GM23338 (cell line): ENCODE measurements around the gene STEAP3. TPM values are rescaled to one million over a fixed set of nuclear protein-coding genes. Genes with fewer than 3 reads are reported as not detected.

ENCODE experiments used
- CREB1 ChIP-seq: fragments of 250-450 bp; sonication (Bioruptor Pico); IDR thresholded peaks from 2 replicates; pipeline ENCODE4 v1.5.0; 2020; ENCODE audit warnings: low read depth, mild to moderate bottlenecking, moderate library complexity
- EZH2phosphoT487 ChIP-seq: fragments of 200-600 bp; sonication (generic); IDR thresholded peaks from one replicate; pipeline ENCODE4 v1.8.1; 2018; ENCODE audit warnings: antibody characterized with exemption; ENCODE audit not compliant: unreplicated experiment
- JUNB ChIP-seq: IDR thresholded peaks from one replicate; pipeline ENCODE4 v1.6.1; 2016; ENCODE audit warnings: antibody characterized with exemption; ENCODE audit not compliant: unreplicated experiment
- STAT1 ChIP-seq: IDR thresholded peaks from one replicate; pipeline ENCODE4 v1.6.1; 2016; ENCODE audit warnings: antibody characterized with exemption; ENCODE audit not compliant: unreplicated experiment
- ZNF331 ChIP-seq: fragments of 250-450 bp; sonication (Bioruptor Pico); IDR thresholded peaks from 2 replicates; pipeline ENCODE4 v1.5.0; 2020; ENCODE audit warnings: low read depth, mild to moderate bottlenecking, moderate library complexity
- polyA plus RNA-seq: library from polyadenylated mRNA; unstranded; fragments of >200 nt; fragmentation: Nextera tagmentation; extraction: Ambion mirVana; gene quantifications from 2 replicates; pipeline ENCODE4 v1.2.1, GENCODE V29; 2016
- total RNA-seq: library from RNA; depleted of rRNA; stranded (reverse); fragments of >200 nt; shearing (Covaris generic); gene quantifications from 2 replicates; pipeline ENCODE4 v1.2.3, GENCODE V29; 2014
- TF ChIP-seq, protein P1 (sequence below): fragments of 250-450 bp; sonication (Bioruptor Pico); IDR thresholded peaks from 2 replicates; pipeline ENCODE4 v1.5.0; 2020; ENCODE audit warnings: mild to moderate bottlenecking, moderate library complexity
- TF ChIP-seq, protein P2 (sequence below), 2 experiments: fragments of 200-600 bp in 1 of 2; sonication (generic) in 1 of 2; conservative IDR thresholded peaks; 2 replicates each; pipeline versions ENCODE4 v1.5.1 to v1.6.1; 2016 to 2017; ENCODE audit warnings: antibody characterized with exemption in 2 of 2, low read depth in 2 of 2, mild to moderate bottlenecking in 2 of 2, moderate library complexity in 1 of 2
- TF ChIP-seq, protein P3 (sequence below): IDR thresholded peaks from one replicate; pipeline ENCODE4 v1.6.1; 2018; ENCODE audit warnings: antibody characterized with exemption; ENCODE audit not compliant: unreplicated experiment

Gene STEAP3
- total and polyA plus RNA-seq, 2 experiments from 2014 or later: 8.6 to 27.3 TPM

DNA sequence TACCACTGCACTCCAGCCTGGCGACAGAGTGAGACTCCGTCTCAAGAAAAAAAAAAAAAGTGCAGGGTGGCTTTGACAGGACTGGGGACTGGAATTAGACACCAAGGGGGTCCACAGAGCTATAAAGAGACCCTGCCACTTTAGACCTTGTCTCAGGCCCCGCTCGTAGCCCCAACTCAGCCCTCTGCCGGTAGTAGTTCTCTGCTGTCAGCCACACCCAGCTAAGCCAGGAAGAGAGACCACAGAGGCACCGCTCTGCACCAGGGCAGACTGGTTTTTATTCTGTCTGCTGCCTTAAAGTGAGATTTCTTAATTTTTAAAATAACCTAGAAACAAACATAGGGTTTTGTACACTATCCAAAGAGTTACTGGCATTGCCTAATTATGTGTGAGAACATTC, 66.0 kb downstream of the STEAP3 start (continued):
- TF ChIP-seq, protein P1, sequence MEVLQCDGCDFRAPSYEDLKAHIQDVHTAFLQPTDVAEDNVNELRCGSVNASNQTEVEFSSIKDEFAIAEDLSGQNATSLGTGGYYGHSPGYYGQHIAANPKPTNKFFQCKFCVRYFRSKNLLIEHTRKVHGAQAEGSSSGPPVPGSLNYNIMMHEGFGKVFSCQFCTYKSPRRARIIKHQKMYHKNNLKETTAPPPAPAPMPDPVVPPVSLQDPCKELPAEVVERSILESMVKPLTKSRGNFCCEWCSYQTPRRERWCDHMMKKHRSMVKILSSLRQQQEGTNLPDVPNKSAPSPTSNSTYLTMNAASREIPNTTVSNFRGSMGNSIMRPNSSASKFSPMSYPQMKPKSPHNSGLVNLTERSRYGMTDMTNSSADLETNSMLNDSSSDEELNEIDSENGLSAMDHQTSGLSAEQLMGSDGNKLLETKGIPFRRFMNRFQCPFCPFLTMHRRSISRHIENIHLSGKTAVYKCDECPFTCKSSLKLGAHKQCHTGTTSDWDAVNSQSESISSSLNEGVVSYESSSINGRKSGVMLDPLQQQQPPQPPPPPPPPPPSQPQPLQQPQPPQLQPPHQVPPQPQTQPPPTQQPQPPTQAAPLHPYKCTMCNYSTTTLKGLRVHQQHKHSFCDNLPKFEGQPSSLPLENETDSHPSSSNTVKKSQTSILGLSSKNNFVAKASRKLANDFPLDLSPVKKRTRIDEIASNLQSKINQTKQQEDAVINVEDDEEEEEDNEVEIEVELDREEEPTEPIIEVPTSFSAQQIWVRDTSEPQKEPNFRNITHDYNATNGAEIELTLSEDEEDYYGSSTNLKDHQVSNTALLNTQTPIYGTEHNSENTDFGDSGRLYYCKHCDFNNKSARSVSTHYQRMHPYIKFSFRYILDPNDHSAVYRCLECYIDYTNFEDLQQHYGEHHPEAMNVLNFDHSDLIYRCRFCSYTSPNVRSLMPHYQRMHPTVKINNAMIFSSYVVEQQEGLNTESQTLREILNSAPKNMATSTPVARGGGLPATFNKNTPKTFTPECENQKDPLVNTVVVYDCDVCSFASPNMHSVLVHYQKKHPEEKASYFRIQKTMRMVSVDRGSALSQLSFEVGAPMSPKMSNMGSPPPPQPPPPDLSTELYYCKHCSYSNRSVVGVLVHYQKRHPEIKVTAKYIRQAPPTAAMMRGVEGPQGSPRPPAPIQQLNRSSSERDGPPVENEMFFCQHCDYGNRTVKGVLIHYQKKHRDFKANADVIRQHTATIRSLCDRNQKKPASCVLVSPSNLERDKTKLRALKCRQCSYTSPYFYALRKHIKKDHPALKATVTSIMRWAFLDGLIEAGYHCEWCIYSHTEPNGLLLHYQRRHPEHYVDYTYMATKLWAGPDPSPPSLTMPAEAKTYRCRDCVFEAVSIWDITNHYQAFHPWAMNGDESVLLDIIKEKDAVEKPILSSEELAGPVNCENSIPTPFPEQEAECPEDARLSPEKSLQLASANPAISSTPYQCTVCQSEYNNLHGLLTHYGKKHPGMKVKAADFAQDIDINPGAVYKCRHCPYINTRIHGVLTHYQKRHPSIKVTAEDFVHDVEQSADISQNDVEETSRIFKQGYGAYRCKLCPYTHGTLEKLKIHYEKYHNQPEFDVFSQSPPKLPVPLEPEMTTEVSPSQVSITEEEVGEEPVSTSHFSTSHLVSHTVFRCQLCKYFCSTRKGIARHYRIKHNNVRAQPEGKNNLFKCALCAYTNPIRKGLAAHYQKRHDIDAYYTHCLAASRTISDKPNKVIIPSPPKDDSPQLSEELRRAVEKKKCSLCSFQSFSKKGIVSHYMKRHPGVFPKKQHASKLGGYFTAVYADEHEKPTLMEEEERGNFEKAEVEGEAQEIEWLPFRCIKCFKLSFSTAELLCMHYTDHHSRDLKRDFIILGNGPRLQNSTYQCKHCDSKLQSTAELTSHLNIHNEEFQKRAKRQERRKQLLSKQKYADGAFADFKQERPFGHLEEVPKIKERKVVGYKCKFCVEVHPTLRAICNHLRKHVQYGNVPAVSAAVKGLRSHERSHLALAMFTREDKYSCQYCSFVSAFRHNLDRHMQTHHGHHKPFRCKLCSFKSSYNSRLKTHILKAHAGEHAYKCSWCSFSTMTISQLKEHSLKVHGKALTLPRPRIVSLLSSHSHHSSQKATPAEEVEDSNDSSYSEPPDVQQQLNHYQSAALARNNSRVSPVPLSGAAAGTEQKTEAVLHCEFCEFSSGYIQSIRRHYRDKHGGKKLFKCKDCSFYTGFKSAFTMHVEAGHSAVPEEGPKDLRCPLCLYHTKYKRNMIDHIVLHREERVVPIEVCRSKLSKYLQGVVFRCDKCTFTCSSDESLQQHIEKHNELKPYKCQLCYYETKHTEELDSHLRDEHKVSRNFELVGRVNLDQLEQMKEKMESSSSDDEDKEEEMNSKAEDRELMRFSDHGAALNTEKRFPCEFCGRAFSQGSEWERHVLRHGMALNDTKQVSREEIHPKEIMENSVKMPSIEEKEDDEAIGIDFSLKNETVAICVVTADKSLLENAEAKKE (CRISPR knock-in tag): no peak
- TF ChIP-seq, protein P2, sequence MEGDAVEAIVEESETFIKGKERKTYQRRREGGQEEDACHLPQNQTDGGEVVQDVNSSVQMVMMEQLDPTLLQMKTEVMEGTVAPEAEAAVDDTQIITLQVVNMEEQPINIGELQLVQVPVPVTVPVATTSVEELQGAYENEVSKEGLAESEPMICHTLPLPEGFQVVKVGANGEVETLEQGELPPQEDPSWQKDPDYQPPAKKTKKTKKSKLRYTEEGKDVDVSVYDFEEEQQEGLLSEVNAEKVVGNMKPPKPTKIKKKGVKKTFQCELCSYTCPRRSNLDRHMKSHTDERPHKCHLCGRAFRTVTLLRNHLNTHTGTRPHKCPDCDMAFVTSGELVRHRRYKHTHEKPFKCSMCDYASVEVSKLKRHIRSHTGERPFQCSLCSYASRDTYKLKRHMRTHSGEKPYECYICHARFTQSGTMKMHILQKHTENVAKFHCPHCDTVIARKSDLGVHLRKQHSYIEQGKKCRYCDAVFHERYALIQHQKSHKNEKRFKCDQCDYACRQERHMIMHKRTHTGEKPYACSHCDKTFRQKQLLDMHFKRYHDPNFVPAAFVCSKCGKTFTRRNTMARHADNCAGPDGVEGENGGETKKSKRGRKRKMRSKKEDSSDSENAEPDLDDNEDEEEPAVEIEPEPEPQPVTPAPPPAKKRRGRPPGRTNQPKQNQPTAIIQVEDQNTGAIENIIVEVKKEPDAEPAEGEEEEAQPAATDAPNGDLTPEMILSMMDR (conservative IDR thresholded peaks at IDR 0.05; ENCODE audit: low read depth in 2 of 2): no peak
- TF ChIP-seq JUNB: no peak
- no peak for TF ChIP-seq STAT1
- no peak for TF ChIP-seq EZH2phosphoT487
- TF ChIP-seq ZNF331 (CRISPR knock-in tag): no peak
- no peak for TF ChIP-seq CREB1 (CRISPR knock-in tag)
- TF ChIP-seq, protein P3, sequence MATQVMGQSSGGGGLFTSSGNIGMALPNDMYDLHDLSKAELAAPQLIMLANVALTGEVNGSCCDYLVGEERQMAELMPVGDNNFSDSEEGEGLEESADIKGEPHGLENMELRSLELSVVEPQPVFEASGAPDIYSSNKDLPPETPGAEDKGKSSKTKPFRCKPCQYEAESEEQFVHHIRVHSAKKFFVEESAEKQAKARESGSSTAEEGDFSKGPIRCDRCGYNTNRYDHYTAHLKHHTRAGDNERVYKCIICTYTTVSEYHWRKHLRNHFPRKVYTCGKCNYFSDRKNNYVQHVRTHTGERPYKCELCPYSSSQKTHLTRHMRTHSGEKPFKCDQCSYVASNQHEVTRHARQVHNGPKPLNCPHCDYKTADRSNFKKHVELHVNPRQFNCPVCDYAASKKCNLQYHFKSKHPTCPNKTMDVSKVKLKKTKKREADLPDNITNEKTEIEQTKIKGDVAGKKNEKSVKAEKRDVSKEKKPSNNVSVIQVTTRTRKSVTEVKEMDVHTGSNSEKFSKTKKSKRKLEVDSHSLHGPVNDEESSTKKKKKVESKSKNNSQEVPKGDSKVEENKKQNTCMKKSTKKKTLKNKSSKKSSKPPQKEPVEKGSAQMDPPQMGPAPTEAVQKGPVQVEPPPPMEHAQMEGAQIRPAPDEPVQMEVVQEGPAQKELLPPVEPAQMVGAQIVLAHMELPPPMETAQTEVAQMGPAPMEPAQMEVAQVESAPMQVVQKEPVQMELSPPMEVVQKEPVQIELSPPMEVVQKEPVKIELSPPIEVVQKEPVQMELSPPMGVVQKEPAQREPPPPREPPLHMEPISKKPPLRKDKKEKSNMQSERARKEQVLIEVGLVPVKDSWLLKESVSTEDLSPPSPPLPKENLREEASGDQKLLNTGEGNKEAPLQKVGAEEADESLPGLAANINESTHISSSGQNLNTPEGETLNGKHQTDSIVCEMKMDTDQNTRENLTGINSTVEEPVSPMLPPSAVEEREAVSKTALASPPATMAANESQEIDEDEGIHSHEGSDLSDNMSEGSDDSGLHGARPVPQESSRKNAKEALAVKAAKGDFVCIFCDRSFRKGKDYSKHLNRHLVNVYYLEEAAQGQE: no peak
